ENCODE results near the gene LRRC10B.

GRCh38 chr11:61514050-61514917, 5.7 kb downstream of the LRRC10B start:
- TF ChIP-seq CTCF (IDR thresholded peaks at IDR 0.05): no peak
- TF ChIP-seq EZH2phosphoT487 (IDR thresholded peaks at IDR 0.05): no peak
